ENCODE data around the gene PARD3B.

The PARD3B gene

DNA sequence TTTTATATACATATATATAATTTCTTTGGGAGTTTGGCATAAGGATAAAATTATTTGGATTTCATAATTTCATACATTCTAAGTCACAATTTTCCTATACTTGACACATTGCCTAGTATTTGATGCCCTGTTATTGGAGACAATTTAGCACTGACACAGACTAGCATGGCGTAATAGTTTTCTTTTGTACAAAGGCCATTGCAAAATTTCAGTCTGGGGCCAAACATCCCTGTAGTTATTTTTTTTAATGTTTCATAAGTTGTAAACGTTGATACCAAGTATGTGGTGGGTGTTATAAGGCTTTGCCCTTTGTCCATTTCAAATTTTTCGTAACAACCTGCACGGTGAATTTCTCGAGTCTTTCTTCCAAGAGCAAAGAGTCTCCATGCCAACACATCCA lies 1041.4 kb downstream of the PARD3B start:
- H3K27me3 ChIP-seq (ENCODE audit: insufficient read depth, poor library complexity, severe bottlenecking), result no peaks in the 10 kb centered on the region
- ATAC-seq (ENCODE audit: low read depth) (no peak), DNase-seq (ENCODE audit: low spot score) (no peak)
- TF ChIP-seq, protein P1, sequence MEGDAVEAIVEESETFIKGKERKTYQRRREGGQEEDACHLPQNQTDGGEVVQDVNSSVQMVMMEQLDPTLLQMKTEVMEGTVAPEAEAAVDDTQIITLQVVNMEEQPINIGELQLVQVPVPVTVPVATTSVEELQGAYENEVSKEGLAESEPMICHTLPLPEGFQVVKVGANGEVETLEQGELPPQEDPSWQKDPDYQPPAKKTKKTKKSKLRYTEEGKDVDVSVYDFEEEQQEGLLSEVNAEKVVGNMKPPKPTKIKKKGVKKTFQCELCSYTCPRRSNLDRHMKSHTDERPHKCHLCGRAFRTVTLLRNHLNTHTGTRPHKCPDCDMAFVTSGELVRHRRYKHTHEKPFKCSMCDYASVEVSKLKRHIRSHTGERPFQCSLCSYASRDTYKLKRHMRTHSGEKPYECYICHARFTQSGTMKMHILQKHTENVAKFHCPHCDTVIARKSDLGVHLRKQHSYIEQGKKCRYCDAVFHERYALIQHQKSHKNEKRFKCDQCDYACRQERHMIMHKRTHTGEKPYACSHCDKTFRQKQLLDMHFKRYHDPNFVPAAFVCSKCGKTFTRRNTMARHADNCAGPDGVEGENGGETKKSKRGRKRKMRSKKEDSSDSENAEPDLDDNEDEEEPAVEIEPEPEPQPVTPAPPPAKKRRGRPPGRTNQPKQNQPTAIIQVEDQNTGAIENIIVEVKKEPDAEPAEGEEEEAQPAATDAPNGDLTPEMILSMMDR (IDR thresholded peaks at IDR 0.05; ENCODE audit: poor library complexity, severe bottlenecking), result no peak
- H3K27ac ChIP-seq (ENCODE audit: poor library complexity, severe bottlenecking), result no peak overlapping the region
- H3K9me3 ChIP-seq (ENCODE audit: severe bottlenecking), result no peaks in the 10 kb centered on the region
- H3K36me3 ChIP-seq (ENCODE audit: low read depth), result no peaks in the 10 kb centered on the region
- H3K4me1 ChIP-seq (ENCODE audit: insufficient read depth, poor library complexity, severe bottlenecking), result peaks cover 12% of the 10 kb centered on the region
- H3K4me3 ChIP-seq (ENCODE audit: severe bottlenecking), result no peak overlapping the region

DNA sequence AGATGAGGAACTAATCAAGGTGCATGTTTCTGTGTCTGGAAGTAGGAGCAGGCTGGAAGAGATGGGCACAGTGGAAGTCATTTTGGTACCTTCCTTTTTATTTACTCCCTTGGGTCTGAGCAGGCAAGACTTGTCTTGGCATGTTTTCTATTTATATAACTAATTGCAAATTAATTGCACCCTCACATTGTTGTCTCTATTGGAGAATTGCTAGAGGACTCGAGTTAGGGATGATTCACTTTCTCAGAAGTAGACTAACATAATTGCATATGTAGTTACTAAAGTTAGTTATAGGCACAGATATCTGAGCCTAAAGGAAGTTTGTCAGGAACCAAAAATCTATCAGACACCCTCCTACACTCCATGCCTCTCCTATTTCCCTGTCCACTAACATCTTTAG lies 1044.2 kb downstream of the PARD3B start:
- DNase-seq (ENCODE audit: low spot score) (no peak), ATAC-seq (ENCODE audit: low read depth) (no peak)
- Histone ChIP-seq H3K4me3 (ENCODE audit: severe bottlenecking) (no peak overlapping the region), H3K36me3 (ENCODE audit: low read depth) (no peaks in the 10 kb centered on the region), H3K4me1 (ENCODE audit: insufficient read depth, poor library complexity, severe bottlenecking) (peaks cover 12% of the 10 kb centered on the region), H3K9me3 (ENCODE audit: severe bottlenecking) (no peaks in the 10 kb centered on the region), H3K27ac (ENCODE audit: poor library complexity, severe bottlenecking) (no peak overlapping the region), H3K27me3 (ENCODE audit: insufficient read depth, poor library complexity, severe bottlenecking) (no peaks in the 10 kb centered on the region)
- TF ChIP-seq, protein P1 (IDR thresholded peaks at IDR 0.05; ENCODE audit: poor library complexity, severe bottlenecking), result no peak

DNA sequence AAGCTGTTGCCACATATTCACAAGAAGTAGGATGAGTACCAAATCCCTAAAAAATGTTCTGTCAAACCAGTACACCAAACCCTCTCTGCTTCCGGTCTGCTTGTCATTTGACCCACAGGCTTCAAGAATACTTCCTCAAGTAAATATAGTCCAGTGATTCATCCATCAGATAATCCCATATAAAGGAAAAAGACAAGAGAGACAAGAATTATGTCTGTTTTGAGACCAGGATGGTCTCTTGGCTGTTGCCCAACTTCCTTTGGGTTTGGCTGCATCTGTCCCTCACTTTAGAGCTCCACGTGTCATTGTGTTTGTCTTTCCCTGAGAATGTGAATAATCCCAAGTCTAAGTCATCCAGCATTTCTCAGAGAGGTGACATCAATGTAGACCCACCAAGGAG lies 1045.5 kb downstream of the PARD3B start:
- TF ChIP-seq, protein P1 (IDR thresholded peaks at IDR 0.05; ENCODE audit: poor library complexity, severe bottlenecking), result no peak
- no peaks in the 10 kb centered on the region for H3K9me3 ChIP-seq (ENCODE audit: severe bottlenecking)
- no peak overlapping the region for H3K27ac ChIP-seq (ENCODE audit: poor library complexity, severe bottlenecking)
- DNase-seq (ENCODE audit: low spot score), result no peak
- ATAC-seq (ENCODE audit: low read depth), result peak; percentile 68; the same call in 2 of the 3 replicates
- peaks cover 12% of the 10 kb centered on the region for H3K4me1 ChIP-seq (ENCODE audit: insufficient read depth, poor library complexity, severe bottlenecking)
- H3K27me3 ChIP-seq (ENCODE audit: insufficient read depth, poor library complexity, severe bottlenecking), result no peaks in the 10 kb centered on the region
- no peaks in the 10 kb centered on the region for H3K36me3 ChIP-seq (ENCODE audit: low read depth)
- H3K4me3 ChIP-seq (ENCODE audit: severe bottlenecking), result no peak overlapping the region

DNA sequence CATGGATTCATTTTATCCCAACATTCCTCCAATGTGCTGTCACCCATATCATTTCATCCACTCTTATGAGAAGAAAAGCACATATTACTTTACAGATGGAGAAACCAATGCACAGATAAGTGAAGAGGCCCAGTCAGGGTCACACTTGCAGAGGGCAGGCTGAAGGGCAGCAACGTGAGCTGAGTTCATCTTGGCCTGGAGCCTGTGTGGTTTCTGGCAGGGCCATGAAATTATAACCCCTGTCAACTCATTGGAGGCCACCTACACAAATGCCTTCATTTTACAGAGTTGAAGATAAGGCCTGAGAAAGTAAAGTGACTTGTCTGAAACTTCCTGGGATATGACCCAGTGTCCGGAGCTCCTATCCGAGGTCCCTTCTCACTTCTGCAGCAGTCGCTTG lies 1048.6 kb downstream of the PARD3B start:
- ATAC-seq (ENCODE audit: low read depth) (no peak), DNase-seq (ENCODE audit: low spot score) (no peak)
- Histone ChIP-seq H3K4me1 (ENCODE audit: insufficient read depth, poor library complexity, severe bottlenecking) (peaks cover 12% of the 10 kb centered on the region), H3K27ac (ENCODE audit: poor library complexity, severe bottlenecking) (no peak overlapping the region), H3K9me3 (ENCODE audit: severe bottlenecking) (no peaks in the 10 kb centered on the region), H3K36me3 (ENCODE audit: low read depth) (no peaks in the 10 kb centered on the region), H3K27me3 (ENCODE audit: insufficient read depth, poor library complexity, severe bottlenecking) (no peaks in the 10 kb centered on the region), H3K4me3 (ENCODE audit: severe bottlenecking) (no peak overlapping the region)
- TF ChIP-seq, protein P1 (IDR thresholded peaks at IDR 0.05; ENCODE audit: poor library complexity, severe bottlenecking), result no peak

DNA sequence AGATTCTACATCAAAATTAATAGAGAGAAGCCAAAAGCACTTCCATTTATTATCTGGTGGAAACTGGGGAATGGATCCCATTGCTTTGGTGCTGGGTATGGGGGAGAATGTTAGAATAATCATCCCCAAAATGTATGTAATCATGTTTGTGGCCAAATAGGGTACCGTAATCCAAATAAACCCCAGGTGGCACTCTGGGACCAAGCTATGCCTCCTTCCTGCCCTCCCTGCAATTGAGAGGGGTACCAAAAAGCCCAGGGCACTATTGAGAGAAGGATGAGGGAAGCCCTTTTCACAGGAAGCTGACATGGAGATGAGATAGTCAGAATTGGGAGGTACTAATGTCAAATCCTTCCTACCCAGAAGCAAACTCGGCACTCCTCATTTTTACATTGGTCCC lies 1051.3 kb downstream of the PARD3B start:
- H3K27me3 ChIP-seq (ENCODE audit: insufficient read depth, poor library complexity, severe bottlenecking), result no peaks in the 10 kb centered on the region

More for the DNA sequence above, 1051.3 kb downstream of the PARD3B start:
- H3K36me3 ChIP-seq (ENCODE audit: low read depth), result no peaks in the 10 kb centered on the region
- H3K4me3 ChIP-seq (ENCODE audit: severe bottlenecking), result no peak overlapping the region
- no peaks in the 10 kb centered on the region for H3K9me3 ChIP-seq (ENCODE audit: severe bottlenecking)
- ATAC-seq (ENCODE audit: low read depth) (no peak), DNase-seq (ENCODE audit: low spot score) (no peak)
- H3K4me1 ChIP-seq (ENCODE audit: insufficient read depth, poor library complexity, severe bottlenecking), result no peaks in the 10 kb centered on the region
- TF ChIP-seq, protein P1 (IDR thresholded peaks at IDR 0.05; ENCODE audit: poor library complexity, severe bottlenecking), result no peak
- no peak overlapping the region for H3K27ac ChIP-seq (ENCODE audit: poor library complexity, severe bottlenecking)
